Middle frontal gyrus (tissue), 1 donor: Measurements from ENCODE around the gene ESRRA.

Source experiments
- DNase-seq: peaks from one replicate; pipeline ENCODE4 v3.0.0-alpha.2; 2015; ENCODE audit warnings: low spot score; ENCODE audit errors: extremely low spot score

Gene ESRRA

GRCh38 chr11:64330888-64331287 lies 25.6 kb downstream of the ESRRA start:
- no peak for DNase-seq

- no peak for DNase-seq
Observed at GRCh38 chr11:64331569-64332371, 26.4 kb downstream of the ESRRA start.

- no peak for DNase-seq
Observed at GRCh38 chr11:64333556-64333955, 28.2 kb downstream of the ESRRA start.

- DNase-seq, result no peak
Observed at GRCh38 chr11:64334764-64335735, 29.7 kb downstream of the ESRRA start.

GRCh38 chr11:64337538-64338249 lies 32.4 kb downstream of the ESRRA start:
- DNase-seq, result no peak

- no peak for DNase-seq
Observed at GRCh38 chr11:64338716-64339115, 33.4 kb downstream of the ESRRA start.

- no peak for DNase-seq
Observed at GRCh38 chr11:64339286-64339685, 34.0 kb downstream of the ESRRA start.

- no peak for DNase-seq
Observed at GRCh38 chr11:64339754-64340408, 34.6 kb downstream of the ESRRA start, which contains the start of gene CCDC88B. TSS of gene CCDC88B (plus strand) at chr11:64340204. CDS start at chr11:64340267, 63 bp downstream.

- no peak for DNase-seq
Observed at GRCh38 chr11:64340671-64341335, 35.5 kb downstream of the ESRRA start.

- DNase-seq, result no peak
Observed at GRCh38 chr11:64341429-64341828, 36.1 kb downstream of the ESRRA start.

GRCh38 chr11:64341851-64342791 lies 36.8 kb downstream of the ESRRA start:
- no peak for DNase-seq

- DNase-seq, result no peak
Observed at GRCh38 chr11:64342869-64343745, 37.8 kb downstream of the ESRRA start.

GRCh38 chr11:64343767-64344559 lies 38.6 kb downstream of the ESRRA start:
- no peak for DNase-seq

- DNase-seq, result no peak
Observed at GRCh38 chr11:64344787-64345186, 39.5 kb downstream of the ESRRA start.

GRCh38 chr11:64347193-64347867 lies 42.0 kb downstream of the ESRRA start:
- no peak for DNase-seq

- DNase-seq, result no peak
Observed at GRCh38 chr11:64348383-64349024, 43.2 kb downstream of the ESRRA start.
